ENCODE data around the gene SLC29A3.

The SLC29A3 gene

GRCh38 chr10:71393841-71394475 lies 74.9 kb downstream of the SLC29A3 start:
- DNase-seq = no peak

GRCh38 chr10:71394926-71395562 lies 76.0 kb downstream of the SLC29A3 start:
- no peak for DNase-seq

GRCh38 chr10:71395621-71396020 lies 76.6 kb downstream of the SLC29A3 start:
- no peak for DNase-seq

- peak; percentile 22 for DNase-seq
Measured at GRCh38 chr10:71396084-71396710, 77.1 kb downstream of the SLC29A3 start.

- no peak for DNase-seq
Measured at GRCh38 chr10:71396711-71397295, 77.7 kb downstream of the SLC29A3 start, which contains the start of gene CDH23. TSS of gene CDH23 (plus strand) at chr10:71396920. CDS start at chr10:71439832, 42,912 bp downstream.

- no peak for DNase-seq
Measured at GRCh38 chr10:71397296-71398212, 78.5 kb downstream of the SLC29A3 start.

- no peak for DNase-seq
Measured at GRCh38 chr10:71398976-71399375, 79.9 kb downstream of the SLC29A3 start.

GRCh38 chr10:71399946-71400345 lies 80.9 kb downstream of the SLC29A3 start:
- DNase-seq = no peak

- DNase-seq = no peak
Measured at GRCh38 chr10:71401056-71401455, 82.0 kb downstream of the SLC29A3 start.

- no peak for DNase-seq
Measured at GRCh38 chr10:71402005-71402404, 82.9 kb downstream of the SLC29A3 start.

GRCh38 chr10:71404503-71405295 lies 85.6 kb downstream of the SLC29A3 start:
- no peak for DNase-seq

- DNase-seq = no peak
Measured at GRCh38 chr10:71406878-71407277, 87.8 kb downstream of the SLC29A3 start.

- no peak for DNase-seq
Measured at GRCh38 chr10:71408436-71409225, 89.6 kb downstream of the SLC29A3 start.

- DNase-seq = no peak
Measured at GRCh38 chr10:71409516-71410104, 90.6 kb downstream of the SLC29A3 start.

Measured in fibroblast of skin of abdomen (primary cell).